HT-29 (cell line): ENCODE measurements around the gene PHEX. TPM values are rescaled to one million over a fixed set of nuclear protein-coding genes. Genes with fewer than 3 reads are reported as not detected.

Experiments used
- DNase-seq: peaks from one replicate; pipeline ENCODE4 v3.0.0-alpha.2; 2015; ENCODE audit warnings: low spot score
- total RNA-seq: library from RNA; depleted of rRNA; stranded (reverse); fragments of >200 nt; shearing (Covaris generic); gene quantifications from 2 replicates; pipeline ENCODE4 v1.2.3, GENCODE V29; 2014; rRNA removed

Gene PHEX
- 0.10 and 0.18 TPM in 2 replicates for total RNA-seq

DNA sequence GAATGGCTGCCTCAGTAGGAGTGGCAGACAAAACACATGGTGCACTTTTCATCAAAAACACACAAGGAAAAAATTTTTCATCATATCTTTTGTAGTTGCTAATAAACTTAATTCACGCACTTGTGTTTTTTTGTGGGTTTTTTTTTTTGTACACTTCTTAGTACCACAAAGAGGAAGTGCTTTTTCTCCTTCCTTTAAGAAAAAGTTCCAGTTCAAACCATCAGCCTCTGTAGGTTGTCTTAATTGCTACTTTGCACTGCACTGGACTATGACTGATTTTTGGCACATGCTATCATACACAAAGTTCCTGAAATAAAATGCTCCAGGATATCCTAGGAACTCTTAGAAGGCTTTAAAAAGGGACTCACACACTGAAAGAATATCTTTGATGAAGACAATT lies at the start of gene PHEX:
Gene PHEX, plus strand, starts transcription at position 242 of the 400 bp plus-strand sequence. CDS start 681 bp downstream, outside the sequence.
- no peak for DNase-seq

DNA sequence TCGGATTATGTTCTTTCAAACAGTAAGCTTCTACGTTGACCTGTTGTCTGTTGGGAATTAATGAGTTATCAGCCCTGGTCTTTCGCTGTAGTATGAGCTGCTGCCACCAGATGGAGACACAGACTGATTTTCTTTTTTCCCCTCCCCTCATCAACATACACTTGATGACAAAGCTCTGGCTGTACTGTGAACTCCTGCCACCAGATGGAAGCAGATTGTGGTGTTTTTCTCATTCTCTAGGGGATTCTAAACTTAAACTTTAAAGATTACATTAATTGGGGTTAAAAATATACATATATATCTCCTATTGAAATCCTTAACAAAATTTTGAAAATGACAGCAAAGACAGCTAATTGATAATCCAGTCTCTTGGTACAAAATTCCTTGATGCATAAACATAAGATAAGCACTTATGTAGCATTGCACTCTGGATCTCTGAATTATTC lies 46.8 kb upstream of the PHEX start:
- DNase-seq, result peak; percentile 93

DNA sequence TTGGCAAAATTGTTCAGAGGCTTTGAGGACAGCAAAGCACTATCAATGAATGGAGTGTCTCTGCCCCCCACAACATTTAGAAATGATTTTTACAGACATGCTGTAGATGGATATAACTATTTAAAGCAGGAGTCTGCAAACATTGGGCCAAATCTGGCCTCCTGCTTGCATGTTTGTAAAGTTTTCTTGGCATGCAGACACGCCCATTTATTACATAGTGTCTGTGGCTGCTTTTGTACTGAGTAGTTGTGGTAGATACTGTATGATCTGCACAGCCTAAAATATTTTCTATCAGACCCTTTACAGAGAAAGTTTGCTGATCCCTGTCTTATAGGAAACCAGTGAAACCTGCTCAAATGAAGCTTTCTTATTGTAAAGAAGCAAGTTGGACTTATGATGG lies 45.5 kb upstream of the PHEX start:
- DNase-seq, result no peak

DNA sequence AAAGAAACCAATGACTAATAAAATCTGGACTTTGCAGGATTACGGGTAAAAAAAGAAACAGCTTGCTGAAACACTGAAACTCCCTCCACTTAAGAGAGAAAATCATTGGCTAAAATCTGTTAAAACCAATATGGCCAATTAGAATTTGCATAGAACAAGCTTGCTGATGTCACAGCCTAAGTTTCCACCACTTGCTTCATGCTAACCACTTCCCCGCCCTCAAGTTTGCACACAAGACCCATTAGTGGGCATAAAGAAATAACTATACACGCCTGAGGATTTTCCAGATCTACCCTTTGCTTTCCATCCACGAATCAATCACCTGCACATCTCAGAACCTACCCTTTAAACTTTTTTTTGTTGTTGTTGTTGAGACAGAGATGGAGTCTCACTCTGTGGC lies 42.7 kb upstream of the PHEX start:
- no peak for DNase-seq

DNA sequence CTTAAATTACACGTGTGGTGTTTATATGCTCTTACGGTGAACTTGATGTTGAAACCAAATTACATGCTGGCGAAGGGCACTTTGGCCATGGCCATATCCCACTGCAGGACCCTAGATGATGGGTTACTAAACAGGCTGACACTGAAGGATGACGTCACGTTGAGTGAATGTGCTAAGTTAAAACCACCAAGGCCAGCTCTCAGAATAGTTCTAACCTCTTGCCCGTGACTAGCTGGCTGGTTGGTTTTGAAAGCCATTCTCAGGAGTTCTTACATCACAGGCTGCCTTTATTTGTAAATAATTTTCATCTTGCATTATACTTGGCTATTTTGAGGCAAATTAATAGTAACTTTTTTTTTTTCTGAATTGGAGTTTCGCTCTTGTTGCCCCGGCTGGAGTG lies 41.3 kb upstream of the PHEX start:
- no peak for DNase-seq

DNA sequence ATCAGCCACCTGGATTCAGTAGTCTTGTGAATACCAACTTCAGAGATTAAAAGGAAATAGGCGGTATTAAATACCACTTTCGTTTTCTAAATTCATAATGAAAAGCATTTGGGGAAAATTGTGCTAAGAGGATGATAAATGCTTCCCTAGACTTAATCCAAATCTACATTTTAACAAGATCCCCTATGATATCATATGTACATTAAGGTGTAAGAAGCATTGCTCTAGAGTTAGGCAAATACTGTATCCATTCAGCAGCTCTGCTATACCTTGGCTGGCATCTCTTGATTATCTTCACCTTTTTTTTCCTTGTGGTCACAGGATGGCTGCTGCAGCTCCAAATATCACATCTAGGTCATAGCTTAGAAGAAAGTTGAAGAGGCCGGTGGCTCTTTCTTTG lies 40.6 kb upstream of the PHEX start:
- DNase-seq, result no peak

DNA sequence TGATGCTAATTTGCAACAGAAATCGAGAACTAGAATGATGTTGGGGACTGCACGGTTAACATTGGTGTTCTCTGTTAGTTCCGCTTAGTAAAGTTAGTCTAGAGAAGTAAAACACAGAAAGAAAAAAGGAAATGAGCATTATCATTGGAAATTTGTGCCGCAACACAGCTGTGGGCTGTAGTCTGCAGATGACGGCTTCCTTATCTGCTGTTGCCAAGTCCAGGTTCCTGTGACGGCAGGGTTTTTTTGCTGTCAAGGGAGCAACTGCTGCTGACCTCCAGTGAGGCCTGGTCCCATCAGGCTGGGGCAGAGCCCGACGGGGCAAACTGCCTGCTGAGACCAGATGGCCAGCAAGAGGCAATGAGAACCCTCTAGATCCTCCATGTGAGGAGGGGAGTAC lies 38.9 kb upstream of the PHEX start:
- DNase-seq, result no peak

DNA sequence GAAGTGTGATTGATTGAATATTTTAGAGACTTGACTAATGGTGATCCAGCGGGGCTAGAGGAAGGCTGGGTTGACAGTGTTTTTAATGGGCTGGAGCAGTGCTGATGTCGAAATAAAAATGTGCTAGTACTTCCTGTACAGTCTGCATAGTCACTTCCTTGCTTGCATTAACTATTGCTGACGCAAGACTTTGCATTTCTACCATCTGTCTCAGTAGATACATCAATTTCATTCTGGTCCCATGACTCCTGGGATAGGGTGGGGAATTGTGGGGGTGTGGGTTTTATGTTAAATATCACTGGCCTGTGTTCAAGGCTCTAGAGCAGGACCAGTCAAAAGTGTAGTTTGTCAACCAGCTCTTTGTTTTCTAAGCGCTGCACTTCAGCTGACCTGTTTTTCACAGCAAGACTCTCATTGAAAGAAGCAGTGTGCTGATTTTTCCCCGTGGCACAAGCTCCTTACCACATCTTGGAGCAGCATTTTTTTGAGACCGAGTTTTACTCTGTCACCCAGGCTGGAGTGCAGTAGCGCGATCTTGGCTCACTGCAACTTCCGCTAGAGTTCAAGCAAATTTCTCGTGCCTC lies 35.2 kb upstream of the PHEX start:
- DNase-seq, result no peak

DNA sequence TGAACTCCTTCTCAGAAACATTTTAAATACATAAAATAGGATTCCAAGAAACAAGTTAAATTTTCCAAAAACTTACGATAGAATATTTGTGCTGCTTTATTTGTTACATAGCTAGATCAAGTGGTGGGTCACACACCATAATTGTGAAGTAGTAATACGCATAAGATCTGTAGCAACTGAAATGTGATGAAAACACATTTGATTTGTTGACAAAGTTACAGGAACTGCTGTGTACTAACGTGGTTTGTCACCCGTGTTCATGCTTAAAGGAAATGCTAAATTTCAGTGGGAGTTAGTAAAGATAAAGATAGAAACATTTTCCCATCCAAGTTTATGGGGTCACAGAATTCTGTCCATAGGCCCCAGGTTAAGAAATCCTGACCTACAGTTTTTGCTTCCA lies 34.1 kb upstream of the PHEX start:
- DNase-seq, result no peak

DNA sequence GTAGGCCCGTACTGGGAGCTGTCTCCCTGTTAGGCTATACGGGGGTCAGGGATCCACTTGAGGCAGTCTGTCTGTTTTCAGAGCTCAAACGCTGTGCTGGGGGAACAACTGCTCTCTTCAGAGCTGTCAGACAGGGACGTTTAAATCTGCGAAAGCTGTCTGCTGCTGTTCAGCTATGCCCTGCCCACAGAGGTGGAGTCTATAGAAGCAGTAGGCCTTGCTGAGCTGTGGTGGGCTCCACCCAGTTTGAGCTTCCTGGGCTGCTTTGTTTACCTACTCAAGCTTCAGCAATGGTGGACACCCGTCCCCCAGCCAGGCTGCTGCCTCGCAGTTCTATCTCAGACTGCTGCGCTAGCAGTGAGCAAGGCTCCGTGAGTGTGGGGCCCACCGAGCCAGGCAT lies 27.3 kb upstream of the PHEX start:
- no peak for DNase-seq

DNA sequence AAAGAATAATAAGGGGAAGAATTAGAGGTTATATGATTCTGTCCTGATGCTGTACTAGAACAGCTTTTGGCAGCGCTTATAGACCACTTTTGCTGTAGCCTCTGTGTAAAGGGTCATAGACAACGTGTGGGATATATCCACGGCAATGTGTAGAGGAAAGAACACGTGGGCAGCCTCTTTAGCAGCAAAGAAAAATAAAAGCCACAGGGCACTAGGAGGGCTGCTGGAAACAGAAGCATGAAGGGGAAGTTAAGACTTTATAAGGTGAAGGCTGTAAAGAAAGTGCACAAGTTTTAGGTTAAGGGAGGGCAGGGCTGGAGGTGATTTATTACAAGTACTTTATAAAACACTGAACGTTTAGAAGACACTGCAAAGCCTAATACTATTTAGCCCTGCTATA lies 20.1 kb upstream of the PHEX start:
- no peak for DNase-seq

DNA sequence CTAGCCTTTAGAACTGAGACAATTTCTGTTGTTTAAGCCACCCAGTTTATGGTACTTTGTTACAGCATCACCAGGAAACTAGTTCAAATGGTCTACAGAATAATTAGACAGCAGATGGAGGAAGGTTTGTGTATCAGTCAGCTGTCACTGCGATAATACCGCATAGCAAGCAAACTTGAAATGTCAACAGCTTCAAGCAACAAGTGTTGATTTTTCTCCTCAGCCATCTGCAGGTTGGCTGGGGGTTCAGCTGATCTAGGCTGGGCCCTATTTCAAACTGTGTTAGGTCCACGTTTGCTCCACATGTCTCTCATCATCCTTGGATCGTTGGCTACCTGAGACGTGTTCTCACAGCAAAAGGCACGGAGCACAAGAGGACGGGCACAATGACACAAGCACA lies 19.2 kb upstream of the PHEX start:
- DNase-seq, result no peak

DNA sequence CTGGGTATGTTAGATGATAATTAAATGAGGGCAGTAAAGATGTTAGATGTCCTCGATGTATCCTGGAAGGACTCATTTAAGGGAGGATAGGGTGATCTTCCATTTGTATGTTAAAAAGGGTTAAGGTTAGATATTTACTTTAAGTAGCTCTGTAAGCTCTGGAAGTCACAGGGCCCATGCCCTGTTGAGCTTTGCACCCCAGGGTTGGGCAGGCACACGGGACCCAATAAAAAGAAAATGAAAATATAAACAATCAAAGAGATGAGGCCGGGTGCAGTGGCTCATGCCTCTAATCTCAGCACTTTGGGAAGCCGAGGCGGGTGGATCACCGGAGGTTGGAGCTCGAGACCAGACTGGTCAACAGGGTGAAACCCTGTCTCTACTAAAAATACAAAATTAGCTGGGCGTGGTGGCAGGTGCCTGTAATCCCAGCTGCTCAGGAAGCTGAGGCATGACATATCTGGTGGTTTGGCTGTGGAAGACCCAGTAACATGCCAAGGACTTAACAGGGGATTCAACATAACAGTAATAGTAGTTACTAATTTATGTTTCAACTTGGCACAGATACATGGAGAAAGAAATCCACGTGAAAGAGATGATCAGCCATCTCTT lies 16.9 kb upstream of the PHEX start:
- DNase-seq, result no peak

DNA sequence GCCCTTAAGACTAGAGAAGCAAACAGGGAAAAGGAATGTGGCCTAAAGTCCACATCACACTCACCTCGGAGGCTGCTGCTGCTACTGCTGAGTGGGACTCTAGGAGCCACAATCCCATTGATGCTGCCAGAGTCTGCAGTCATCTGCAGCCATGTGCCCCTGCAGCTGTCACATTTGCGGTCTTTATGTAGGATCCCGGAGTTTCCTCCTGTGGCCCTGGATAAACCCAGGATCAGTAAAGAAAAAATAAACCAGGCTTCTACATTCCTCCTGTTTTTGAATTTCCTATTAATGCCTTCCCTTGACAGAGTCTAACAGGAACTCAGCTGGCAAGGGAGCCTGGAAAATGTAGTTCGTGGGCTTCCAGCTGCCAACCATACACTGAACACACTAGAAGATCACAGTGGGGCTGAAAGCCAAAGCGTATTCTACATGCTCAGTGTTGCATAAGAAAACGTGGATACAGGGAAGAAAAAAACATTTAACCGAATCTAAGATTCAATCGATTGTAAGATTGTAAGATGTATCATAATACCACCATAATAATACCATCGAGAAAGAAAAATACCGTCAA lies 10.3 kb upstream of the PHEX start:
- no peak for DNase-seq

DNA sequence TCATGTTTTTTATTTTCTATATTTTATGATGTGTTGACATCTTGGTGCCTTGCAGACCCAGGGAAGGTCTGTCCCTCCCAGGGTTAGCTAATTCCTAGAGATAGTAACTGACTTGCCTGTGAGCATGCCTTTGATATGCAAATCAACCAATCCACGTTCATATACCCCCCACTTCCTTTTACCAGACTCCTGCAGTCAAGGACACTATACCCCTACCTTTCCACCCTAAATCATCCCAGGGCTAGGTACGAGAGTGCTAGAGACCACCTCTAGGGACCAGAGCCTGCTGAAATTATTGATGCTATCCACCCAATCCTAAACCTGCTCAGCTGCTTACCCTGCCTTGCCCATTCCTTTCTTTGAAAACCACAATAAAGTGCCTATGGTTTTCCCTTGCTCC lies 7.5 kb upstream of the PHEX start:
- no peak for DNase-seq

DNA sequence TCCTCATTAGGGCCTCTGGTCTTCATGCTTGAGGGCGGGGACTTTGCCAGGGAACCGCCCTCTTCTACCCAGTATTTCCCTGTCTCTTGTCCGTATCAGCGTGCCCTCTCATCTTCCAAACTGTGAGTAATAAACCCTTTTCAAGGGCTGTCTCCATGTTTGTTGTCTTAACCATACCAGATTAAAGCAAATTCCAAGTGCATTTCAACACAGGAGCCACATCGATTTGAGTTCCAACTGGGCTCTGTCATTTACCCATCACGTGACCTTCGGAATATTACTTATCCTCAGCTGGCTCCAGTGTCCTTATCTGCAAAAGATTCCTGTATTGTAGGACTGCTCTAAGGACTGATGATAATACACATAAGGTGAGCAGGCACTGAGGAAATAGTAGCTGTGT lies 6.4 kb upstream of the PHEX start:
- DNase-seq, result no peak

DNA sequence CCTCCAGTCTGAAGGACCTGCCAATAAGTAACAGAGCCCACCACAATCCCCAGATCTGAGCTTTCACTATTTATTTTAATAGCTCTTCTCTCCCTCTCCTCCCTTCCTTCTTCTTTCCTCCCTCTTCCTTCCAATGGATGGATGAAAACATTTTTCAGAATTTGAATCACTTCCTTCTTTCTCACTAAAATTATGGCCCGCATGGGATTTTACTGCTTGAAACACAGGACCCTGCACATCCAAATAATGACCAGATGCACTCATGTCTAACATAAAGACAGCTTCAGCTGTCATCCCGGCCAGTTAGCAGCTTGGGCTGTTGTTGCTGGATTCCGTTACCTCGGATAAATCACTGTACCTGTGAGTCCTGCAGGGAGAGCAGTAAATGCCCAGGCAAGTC lies 5.4 kb upstream of the PHEX start:
- no peak for DNase-seq

DNA sequence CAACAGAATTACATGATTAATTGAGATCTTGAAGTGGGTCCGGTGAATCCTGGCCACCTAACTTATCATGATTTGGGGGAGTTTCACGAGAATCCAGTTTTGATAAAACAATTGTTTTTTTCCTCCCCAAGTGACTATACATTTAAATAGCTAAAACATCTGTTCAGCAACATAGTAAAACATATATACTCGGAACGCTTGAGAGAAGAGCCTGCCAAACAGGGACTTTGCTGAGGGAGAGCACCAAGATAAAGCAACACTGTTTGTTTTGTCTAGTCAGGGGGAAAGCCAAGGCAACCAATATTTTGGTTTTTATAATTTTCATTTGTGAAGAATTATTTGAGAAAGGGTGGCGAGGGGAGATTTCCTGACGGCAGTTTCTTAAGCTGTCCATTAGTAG lies 381 bp downstream of the PHEX start:
- no peak for DNase-seq

DNA sequence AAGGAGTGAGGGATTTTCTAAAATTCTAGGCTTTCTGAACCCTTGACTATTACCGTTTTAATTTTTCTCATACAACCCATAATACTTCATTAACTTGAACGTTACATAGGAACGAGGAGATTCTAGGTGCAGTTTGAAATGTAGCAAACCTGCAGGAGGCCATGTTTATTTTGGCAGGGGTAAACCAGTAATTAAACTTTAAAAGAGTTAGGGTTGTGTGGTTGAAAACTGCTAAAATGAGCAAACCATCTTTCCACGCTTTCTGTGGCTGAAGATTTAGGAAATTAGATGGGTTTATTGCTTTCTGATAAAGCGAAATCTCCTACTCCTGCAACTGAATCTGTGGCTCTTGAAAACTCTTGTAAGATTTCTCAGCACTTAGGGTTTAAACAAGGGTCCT lies 1.7 kb downstream of the PHEX start:
- no peak for DNase-seq

DNA sequence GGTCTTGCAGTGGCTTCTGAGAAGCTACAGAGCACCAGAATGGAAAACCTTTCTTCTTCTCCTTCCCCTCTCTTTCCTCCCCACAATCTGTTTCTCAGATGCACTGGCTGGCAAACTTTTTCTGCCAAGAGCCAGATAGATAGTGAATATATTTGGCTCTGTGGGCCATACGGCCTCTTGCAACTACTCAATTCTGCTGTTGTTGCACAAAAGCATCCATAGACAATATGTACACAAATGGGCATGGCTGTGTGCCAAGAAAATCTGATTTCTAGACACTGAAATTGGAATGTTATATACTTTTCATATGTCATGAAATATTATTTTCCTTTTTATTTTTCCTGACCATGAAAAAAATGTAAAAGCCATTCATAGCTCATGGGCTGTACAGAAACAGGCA lies 3.1 kb downstream of the PHEX start:
- DNase-seq, result no peak

DNA sequence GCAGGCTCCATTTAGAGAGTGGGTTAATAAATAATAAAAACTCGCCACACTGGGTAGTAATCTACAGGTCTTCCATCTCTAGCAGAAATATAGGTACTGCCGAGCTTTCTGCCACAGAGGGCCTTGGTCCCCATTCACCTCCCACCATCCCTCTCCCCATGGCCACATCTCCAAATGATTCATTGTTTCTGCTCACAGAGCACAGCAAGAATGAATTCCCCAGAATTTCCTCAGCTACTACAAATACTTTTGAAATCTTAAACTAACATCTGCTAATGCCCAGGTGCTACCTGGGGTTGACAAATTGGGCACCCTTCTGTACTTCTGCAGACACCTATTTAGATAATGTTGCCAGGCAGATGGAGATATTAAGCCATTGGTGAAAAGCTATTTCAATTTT lies 5.1 kb downstream of the PHEX start:
- DNase-seq, result no peak

DNA sequence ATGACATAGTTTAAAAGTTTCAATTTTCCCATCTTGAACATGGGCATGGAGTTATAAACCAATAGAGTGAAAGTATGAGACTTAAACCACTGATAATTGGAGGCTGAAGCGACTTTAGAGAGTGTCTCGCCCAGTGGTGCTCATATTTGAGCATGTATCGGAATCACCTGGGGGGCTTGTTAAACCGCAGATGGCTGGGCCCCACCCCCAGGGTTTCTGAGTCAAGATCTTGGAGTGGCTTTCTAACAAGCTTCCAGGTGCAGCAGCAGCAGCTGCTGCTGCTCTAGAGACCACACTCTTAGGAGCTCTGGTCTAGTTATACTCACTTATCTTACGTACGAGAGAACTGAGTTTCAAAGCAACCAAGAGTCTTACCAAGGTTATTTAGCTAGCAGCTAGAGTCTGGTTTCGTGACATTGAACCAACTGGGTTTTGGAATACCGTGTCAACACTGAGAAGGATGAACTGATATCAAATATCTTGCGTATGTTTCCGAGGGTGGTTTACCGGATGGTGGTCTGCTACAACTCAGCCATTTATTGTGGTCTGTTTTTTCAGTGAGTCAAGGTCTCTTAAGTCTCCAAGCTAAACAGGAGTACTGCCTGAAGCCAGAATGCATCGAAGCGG lies 5.9 kb downstream of the PHEX start:
- DNase-seq, result no peak

DNA sequence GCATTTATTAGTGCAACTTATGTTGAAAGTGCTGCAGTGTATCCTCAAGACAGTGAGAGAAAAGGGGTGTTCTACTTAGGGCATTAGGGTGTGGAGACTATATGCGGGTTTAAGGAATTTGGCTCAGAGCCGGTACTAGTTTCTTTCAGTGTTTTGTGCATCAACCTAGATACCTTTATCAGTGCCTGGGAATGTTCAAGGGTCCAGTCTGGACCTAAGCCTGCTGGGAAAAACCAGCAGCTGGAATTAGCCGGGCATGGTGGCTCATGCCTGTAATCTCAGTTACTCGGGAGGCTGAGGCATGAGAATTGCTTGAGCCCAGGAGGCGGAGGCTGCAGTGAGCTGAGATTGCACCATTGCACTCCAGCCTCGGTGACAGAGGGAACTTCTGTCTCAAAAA lies 7.4 kb downstream of the PHEX start:
- no peak for DNase-seq
